Hepatocyte (in vitro differentiated cells): ENCODE data around the gene ABL1. TPM values are rescaled to one million over a fixed set of nuclear protein-coding genes. Genes with fewer than 3 reads are reported as not detected.

ENCODE experiments used
- DNase-seq: peaks from one replicate; pipeline ENCODE4 v3.0.0-alpha.2; 2016; ENCODE audit warnings: low spot score
- H2AFZ ChIP-seq: fragments of 200-600 bp; sonication (generic); 2 replicates; pipeline ENCODE4 v1.6.0; 2016; ENCODE audit warnings: antibody characterized with exemption, mild to moderate bottlenecking
- H3K27ac ChIP-seq: fragments of 200-600 bp; sonication (generic); 2 replicates; pipeline ENCODE4 v1.5.1; 2016; ENCODE audit warnings: mild to moderate bottlenecking
- H3K27me3 ChIP-seq: fragments of 200-600 bp; sonication (generic); 2 replicates; pipeline ENCODE4 v1.6.1; 2016
- H3K36me3 ChIP-seq: fragments of 200-600 bp; sonication (generic); replicated peaks from 2 replicates; pipeline ENCODE4 v1.5.1; 2016; ENCODE audit warnings: low read depth; ENCODE audit not compliant: insufficient read depth
- H3K4me1 ChIP-seq: fragments of 200-600 bp; sonication (generic); 2 replicates; pipeline ENCODE4 v1.5.1; 2016; ENCODE audit warnings: mild to moderate bottlenecking, moderate library complexity; ENCODE audit not compliant: insufficient read depth
- H3K4me2 ChIP-seq: fragments of 200-600 bp; sonication (generic); 2 replicates; pipeline ENCODE4 v1.6.0; 2016
- H3K4me3 ChIP-seq: fragments of 200-600 bp; sonication (generic); 2 replicates; pipeline ENCODE4 v1.5.1; 2016; ENCODE audit warnings: mild to moderate bottlenecking
- H3K79me2 ChIP-seq: fragments of 200-600 bp; sonication (generic); 2 replicates; pipeline ENCODE4 v1.6.0; 2017; ENCODE audit warnings: mild to moderate bottlenecking
- H3K9me2 ChIP-seq: fragments of 200-600 bp; sonication (generic); replicated peaks from 2 replicates; pipeline ENCODE4 v1.6.0; 2017; ENCODE audit warnings: mild to moderate bottlenecking; ENCODE audit not compliant: insufficient read depth
- H3K9me3 ChIP-seq: fragments of 200-600 bp; sonication (generic); 2 replicates; pipeline ENCODE4 v1.5.1; 2016; ENCODE audit warnings: low read depth, mild to moderate bottlenecking
- H4K20me1 ChIP-seq: fragments of 200-600 bp; sonication (generic); 2 replicates; pipeline ENCODE4 v1.6.0; 2016; ENCODE audit warnings: mild to moderate bottlenecking; ENCODE audit not compliant: insufficient read depth, poor library complexity, severe bottlenecking
- EZH2 ChIP-seq: fragments of 200-600 bp; sonication (generic); IDR thresholded peaks from 2 replicates; pipeline ENCODE4 v1.6.1; 2016; ENCODE audit warnings: antibody characterized with exemption, mild to moderate bottlenecking, borderline replicate concordance
- EZH2phosphoT487 ChIP-seq: fragments of 200-600 bp; sonication (generic); IDR thresholded peaks from one replicate; pipeline ENCODE4 v1.6.1; 2018; ENCODE audit warnings: antibody characterized with exemption, mild to moderate bottlenecking, low read depth, moderate library complexity; ENCODE audit not compliant: unreplicated experiment, severe bottlenecking
- WGBS: methylation state at CpG from one replicate; pipeline ENCODE4 v1.1.6; 2016; ENCODE audit warnings: low lambda C conversion rate; ENCODE audit errors: missing lambda C conversion rate; 5-methylcytosine and 5-hydroxymethylcytosine counted together
- polyA plus RNA-seq: library from polyadenylated mRNA; unstranded; fragments of >200 nt; fragmentation: Nextera tagmentation; extraction: Ambion mirVana; gene quantifications from 2 replicates; pipeline ENCODE4 v1.2.1, GENCODE V29; 2016
- total RNA-seq: library from RNA; depleted of rRNA; stranded (reverse); fragments of >200 nt; gene quantifications from 2 replicates; pipeline ENCODE4 v1.2.3, GENCODE V29; 2014
- TF ChIP-seq, protein P1 (sequence below): fragments of 200-600 bp; sonication (generic); IDR thresholded peaks from 2 replicates; pipeline ENCODE4 v1.5.1; 2016; ENCODE audit warnings: antibody characterized with exemption, mild to moderate bottlenecking; ENCODE audit not compliant: poor library complexity

The ABL1 gene
- total and polyA plus RNA-seq, 2 experiments from 2014 or later = 43.2 to 46.6 TPM

DNA sequence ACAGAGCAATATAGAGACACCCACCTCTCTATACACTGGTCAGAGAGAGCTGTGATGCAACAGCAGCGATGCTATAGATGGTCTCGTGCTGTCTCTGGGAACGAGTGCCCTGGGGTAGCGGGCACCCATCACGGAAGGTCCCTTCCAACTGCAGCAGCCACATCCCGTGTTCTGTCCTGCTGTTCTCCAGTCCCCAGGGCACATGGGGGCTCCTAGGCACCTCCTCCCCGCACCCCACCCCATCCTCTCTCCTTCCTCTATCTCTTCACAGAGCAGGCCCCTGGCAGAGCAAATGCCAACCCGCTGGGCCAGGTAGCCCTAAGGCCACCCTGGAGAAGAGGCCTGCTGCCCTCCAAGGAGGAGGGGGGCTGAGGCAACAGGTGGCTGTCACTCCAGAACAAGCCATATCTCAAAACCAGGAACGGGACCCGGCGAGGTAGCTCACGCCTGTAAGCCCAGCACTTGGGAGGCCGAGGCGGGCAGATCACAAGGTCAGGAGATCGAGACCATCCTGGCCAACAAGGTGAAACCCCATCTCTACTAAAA, 95.8 kb downstream of the ABL1 start:
- Histone ChIP-seq H3K9me3 (no peaks in the 10 kb centered on the region), H3K9me2 (no peaks in the 10 kb centered on the region), H3K4me3 (no peak overlapping the region), H3K79me2 (no peaks in the 10 kb centered on the region), H3K27ac (no peak overlapping the region), H3K4me2 (no peak overlapping the region), H2AFZ (no peak overlapping the region), H4K20me1 (no peaks in the 10 kb centered on the region), H3K36me3 (no peaks in the 10 kb centered on the region), H3K27me3 (peaks cover 21% of the 10 kb centered on the region), H3K4me1 (peaks cover 25% of the 10 kb centered on the region)
- 95% methylated on average over 15 of the region's 15 CpGs for WGBS
- no peak for DNase-seq
- TF ChIP-seq, protein P1, sequence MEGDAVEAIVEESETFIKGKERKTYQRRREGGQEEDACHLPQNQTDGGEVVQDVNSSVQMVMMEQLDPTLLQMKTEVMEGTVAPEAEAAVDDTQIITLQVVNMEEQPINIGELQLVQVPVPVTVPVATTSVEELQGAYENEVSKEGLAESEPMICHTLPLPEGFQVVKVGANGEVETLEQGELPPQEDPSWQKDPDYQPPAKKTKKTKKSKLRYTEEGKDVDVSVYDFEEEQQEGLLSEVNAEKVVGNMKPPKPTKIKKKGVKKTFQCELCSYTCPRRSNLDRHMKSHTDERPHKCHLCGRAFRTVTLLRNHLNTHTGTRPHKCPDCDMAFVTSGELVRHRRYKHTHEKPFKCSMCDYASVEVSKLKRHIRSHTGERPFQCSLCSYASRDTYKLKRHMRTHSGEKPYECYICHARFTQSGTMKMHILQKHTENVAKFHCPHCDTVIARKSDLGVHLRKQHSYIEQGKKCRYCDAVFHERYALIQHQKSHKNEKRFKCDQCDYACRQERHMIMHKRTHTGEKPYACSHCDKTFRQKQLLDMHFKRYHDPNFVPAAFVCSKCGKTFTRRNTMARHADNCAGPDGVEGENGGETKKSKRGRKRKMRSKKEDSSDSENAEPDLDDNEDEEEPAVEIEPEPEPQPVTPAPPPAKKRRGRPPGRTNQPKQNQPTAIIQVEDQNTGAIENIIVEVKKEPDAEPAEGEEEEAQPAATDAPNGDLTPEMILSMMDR = no peak
- TF ChIP-seq EZH2phosphoT487 = no peak
- no peak for TF ChIP-seq EZH2

DNA sequence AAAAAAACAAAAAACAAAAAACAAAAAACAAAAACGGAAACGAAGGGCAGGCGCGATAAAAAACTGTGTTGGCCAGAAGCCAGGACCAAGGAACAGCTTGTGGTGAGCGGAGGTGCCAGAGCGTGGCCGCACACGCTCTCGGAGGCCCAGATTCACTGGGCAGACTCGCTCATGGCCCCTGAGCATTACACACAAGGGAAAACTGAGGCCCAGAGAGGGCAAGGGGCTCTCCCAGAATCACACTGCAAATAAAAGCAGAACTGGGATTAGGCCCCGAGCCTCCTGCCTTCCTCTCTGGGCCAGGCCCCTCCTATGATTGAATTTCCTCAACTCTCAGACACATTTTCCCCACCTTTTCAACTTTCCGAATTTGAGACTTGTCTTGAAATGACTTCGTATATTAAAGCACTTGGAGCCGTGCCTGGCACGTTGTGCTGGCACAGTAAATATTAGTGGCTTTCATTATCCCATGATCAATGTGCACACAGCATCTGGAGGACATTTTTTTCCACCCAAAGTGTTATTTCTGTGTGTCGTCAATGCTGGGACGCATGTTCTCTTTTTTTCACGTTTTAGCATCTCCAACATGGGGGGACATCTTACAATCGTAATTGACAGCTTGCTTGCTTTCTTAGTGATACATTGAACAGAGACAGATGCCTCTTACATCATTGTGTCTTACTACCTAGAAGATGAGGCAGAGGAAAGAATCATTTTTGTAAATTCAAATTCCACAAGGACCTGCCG, 96.6 kb downstream of the ABL1 start:
- Histone ChIP-seq H3K9me3 (no peaks in the 10 kb centered on the region), H3K36me3 (no peaks in the 10 kb centered on the region), H3K9me2 (no peaks in the 10 kb centered on the region), H3K4me2 (no peak overlapping the region), H3K4me1 (peaks cover 27% of the 10 kb centered on the region), H3K79me2 (no peaks in the 10 kb centered on the region), H3K27me3 (peaks cover 23% of the 10 kb centered on the region), H3K4me3 (no peak overlapping the region), H3K27ac (peak overlapping the region; percentile 5), H2AFZ (no peak overlapping the region), H4K20me1 (no peaks in the 10 kb centered on the region)
- WGBS = 82% methylated on average over 20 of the region's 20 CpGs
- no peak for DNase-seq
- no peak for TF ChIP-seq EZH2phosphoT487
- TF ChIP-seq, protein P1 = no peak
- no peak for TF ChIP-seq EZH2

DNA sequence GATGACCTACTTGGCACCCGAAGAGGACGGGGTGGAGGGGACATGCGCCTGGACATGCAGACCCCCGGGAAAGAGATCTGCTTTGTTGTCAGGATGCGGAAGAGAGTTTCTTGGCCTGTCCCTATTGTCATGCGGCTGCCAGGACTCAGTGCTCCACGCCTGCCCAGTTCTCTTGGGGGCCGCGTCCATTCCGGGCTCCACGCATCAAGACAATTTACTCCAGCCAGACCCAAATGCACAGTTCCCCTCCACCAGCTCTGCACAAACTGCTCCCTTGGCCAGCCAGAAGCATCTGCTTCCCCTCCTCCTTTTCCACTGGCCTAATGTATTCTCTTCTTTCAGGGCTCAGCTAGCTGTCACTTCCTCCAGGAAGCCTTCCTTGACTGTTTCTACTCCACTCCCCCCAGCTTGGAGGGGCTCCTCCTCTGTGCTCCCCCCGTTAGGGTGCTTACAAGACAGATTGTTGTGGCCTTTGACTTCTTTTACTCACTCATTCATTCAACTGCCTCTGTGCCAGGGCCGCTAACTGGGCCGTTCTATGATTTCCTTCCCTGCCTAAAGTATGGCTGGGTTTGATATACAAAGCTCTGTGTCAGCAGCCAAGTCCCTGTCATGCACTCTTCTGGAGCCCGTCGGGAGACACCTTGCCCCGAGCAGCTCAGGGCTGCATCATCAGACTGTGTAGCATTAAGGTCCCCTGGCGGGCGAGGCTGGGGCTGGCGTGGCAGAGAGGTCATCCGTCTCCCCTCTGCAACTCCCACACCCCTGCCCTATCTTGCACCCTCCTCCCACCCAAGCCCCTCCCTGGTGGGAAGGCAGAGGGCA, 97.4 kb downstream of the ABL1 start:
- H3K4me2 ChIP-seq = peak overlapping the region; percentile 70
- 59% methylated on average over 21 of the region's 21 CpGs for WGBS

More for the DNA sequence above, 97.4 kb downstream of the ABL1 start:
- no peaks in the 10 kb centered on the region for H3K36me3 ChIP-seq
- no peak overlapping the region for H3K4me3 ChIP-seq
- H3K9me2 ChIP-seq = no peaks in the 10 kb centered on the region
- no peak overlapping the region for H2AFZ ChIP-seq
- DNase-seq = peak; percentile 63
- no peaks in the 10 kb centered on the region for H3K9me3 ChIP-seq
- H4K20me1 ChIP-seq = no peaks in the 10 kb centered on the region
- peaks cover 31% of the 10 kb centered on the region for H3K27me3 ChIP-seq
- no peaks in the 10 kb centered on the region for H3K79me2 ChIP-seq
- peaks cover 30% of the 10 kb centered on the region for H3K4me1 ChIP-seq
- TF ChIP-seq EZH2phosphoT487 = no peak
- TF ChIP-seq, protein P1 = no peak
- no peak for TF ChIP-seq EZH2
- H3K27ac ChIP-seq = peak overlapping the region; percentile 52
